Gastroesophageal sphincter (tissue), 4 donors: ENCODE results near the gene MTCL1. TPM values are rescaled to one million over a fixed set of nuclear protein-coding genes. Genes with fewer than 3 reads are reported as not detected.
A peak's percentile ranks its signal among the peaks of the same experiment; 100 is the strongest.

Source experiments
- ATAC-seq: fragments of 150-250 bp; one replicate; pipeline ENCODE4 v1.9.1; 2016; ENCODE audit warnings: mild to moderate bottlenecking, moderate library complexity
- H3K27ac ChIP-seq, 4 donors: fragments of 200-600 bp; sonication (generic) in 3 of 4; 1 replicate in 3 of 4; 2 replicates in 1 of 4; pipeline ENCODE4 v1.5.1; 2016 to 2019
- H3K27me3 ChIP-seq: fragments of 200-600 bp; sonication (generic); one replicate; pipeline ENCODE4 v1.5.1; 2019
- H3K36me3 ChIP-seq, 2 donors: fragments of 200-600 bp; sonication (generic); one replicate each; pipeline ENCODE4 v1.5.1; 2019; ENCODE audit warnings: control low read depth in 1 of 2
- H3K4me1 ChIP-seq, 3 donors: fragments of 200-600 bp; sonication (generic); 1 replicate in 2 of 3; 2 replicates in 1 of 3; pipeline ENCODE4 v1.5.1; 2016 to 2019; ENCODE audit warnings: control low read depth in 2 of 3
- H3K4me3 ChIP-seq, 2 donors: fragments of 200-600 bp; sonication (generic); one replicate each; pipeline ENCODE4 v1.5.1; 2019; ENCODE audit warnings: mild to moderate bottlenecking in 1 of 2, moderate library complexity in 1 of 2
- H3K9me3 ChIP-seq, 3 donors: fragments of 200-600 bp; sonication (generic); one replicate each; pipeline ENCODE4 v1.5.1; 2017 to 2019; ENCODE audit warnings: control low read depth in 2 of 3
- EP300 ChIP-seq: sonication (generic); formaldehyde crosslinking; IDR thresholded peaks from one replicate; pipeline ENCODE4 v1.6.1; 2017; ENCODE audit warnings: antibody characterized with exemption, mild to moderate bottlenecking
- POLR2A ChIP-seq, 2 donors: fragments of 450-650 bp; IDR thresholded peaks; one replicate each; pipeline ENCODE4 v1.6.1; 2017; ENCODE audit warnings: antibody characterized with exemption in 2 of 2, mild to moderate bottlenecking in 2 of 2, moderate library complexity in 1 of 2
- POLR2AphosphoS5 ChIP-seq: sonication (generic); formaldehyde crosslinking; IDR thresholded peaks from one replicate; pipeline ENCODE4 v1.6.1; 2017; ENCODE audit warnings: antibody characterized with exemption
- WGBS, 2 donors: methylation state at CpG; one replicate each; pipeline ENCODE4 v1.1.5; 2018; ENCODE audit warnings: low coverage in 1 of 2; 5-methylcytosine and 5-hydroxymethylcytosine counted together
- total RNA-seq, 4 donors: library from RNA; depleted of rRNA; stranded (reverse); fragments of >200 nt; gene quantifications; one replicate each; pipeline ENCODE4 v1.1.0, GENCODE V29; 2016
- TF ChIP-seq, protein P1 (sequence below), 4 experiments: fragments of 200-600 bp in 2 of 4; fragments of 450-650 bp in 2 of 4; sonication (generic) in 1 of 4; IDR thresholded peaks; one replicate each; pipeline ENCODE4 v1.5.1; 2017 to 2019; ENCODE audit warnings: antibody characterized with exemption in 4 of 4, mild to moderate bottlenecking in 2 of 4, moderate library complexity in 2 of 4

Gene MTCL1
- total RNA-seq, 4 donors from 2014 or later, result 35.0 to 68.0 (median 51.4) TPM

DNA sequence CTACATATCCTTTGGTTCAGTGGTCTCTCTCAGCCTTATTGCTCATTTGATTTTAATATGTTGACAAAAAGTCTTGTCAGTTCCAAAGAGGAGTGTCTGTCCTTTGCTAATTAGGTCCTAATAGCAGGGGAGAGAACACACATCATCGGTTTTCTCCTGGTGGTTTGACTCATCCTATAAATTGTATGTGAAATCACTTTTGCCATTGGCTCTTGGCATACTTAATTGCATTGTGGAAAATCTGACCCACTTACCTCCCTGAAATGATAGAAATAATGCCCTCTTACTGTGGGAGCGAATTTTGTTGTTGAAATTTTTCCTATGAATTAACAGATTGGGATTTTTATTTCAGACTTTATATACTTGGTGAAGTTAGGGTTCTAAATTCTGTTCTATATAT, 58.3 kb downstream of the MTCL1 start:
- 35 to 53% methylated on average over 2 of the region's 2 CpGs for WGBS, 2 donors
- TF ChIP-seq POLR2AphosphoS5 (no peak), EP300 (no peak), POLR2A (IDR thresholded peaks at IDR 0.05) (no peak)
- TF ChIP-seq, protein P1, sequence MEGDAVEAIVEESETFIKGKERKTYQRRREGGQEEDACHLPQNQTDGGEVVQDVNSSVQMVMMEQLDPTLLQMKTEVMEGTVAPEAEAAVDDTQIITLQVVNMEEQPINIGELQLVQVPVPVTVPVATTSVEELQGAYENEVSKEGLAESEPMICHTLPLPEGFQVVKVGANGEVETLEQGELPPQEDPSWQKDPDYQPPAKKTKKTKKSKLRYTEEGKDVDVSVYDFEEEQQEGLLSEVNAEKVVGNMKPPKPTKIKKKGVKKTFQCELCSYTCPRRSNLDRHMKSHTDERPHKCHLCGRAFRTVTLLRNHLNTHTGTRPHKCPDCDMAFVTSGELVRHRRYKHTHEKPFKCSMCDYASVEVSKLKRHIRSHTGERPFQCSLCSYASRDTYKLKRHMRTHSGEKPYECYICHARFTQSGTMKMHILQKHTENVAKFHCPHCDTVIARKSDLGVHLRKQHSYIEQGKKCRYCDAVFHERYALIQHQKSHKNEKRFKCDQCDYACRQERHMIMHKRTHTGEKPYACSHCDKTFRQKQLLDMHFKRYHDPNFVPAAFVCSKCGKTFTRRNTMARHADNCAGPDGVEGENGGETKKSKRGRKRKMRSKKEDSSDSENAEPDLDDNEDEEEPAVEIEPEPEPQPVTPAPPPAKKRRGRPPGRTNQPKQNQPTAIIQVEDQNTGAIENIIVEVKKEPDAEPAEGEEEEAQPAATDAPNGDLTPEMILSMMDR (IDR thresholded peaks at IDR 0.05), result no peak

DNA sequence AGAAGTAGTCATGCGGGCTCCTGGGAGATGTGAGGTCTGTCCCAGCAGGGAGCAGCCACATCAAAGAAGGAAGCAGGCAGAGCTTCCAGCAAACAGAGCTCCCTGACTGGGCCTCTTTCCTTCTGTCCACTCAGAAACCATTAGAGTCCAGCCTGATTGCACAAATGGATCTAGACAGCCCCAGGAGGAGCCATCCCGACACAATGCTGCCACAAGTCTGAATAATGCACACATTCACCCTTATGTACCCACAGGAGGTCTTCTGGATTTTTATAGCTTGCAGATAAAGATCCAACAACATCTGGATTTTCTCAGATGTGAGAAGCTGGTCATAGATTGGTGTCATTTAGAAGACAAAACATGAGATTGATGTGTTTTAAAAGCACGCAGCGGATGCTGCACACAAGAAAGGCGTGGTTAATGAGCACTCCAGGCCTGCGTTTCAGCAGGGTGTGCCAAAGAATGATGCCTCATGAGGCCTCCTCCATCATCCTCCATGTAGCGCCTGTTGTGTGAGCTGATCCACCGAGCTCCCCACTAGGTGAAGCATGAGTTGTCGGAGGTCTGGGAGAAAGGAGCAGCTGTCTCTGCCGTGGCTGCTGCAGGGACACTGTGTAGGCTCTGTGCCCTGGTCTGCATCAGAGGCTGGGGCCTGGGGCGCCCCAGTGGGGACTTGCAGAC, 60.6 kb downstream of the MTCL1 start:
- H3K36me3 ChIP-seq, result peaks cover 0 to 8% of the 10 kb centered on the region in 2 donors
- no peaks in the 10 kb centered on the region for H3K27me3 ChIP-seq
- H3K9me3 ChIP-seq, result no peaks in the 10 kb centered on the region
- TF ChIP-seq EP300, result no peak
- no peak for TF ChIP-seq POLR2AphosphoS5
- TF ChIP-seq, protein P1 (IDR thresholded peaks at IDR 0.05), result no peak
- TF ChIP-seq POLR2A (IDR thresholded peaks at IDR 0.05), result no peak
- 36 to 59% methylated on average over 5 to 10 of the region's 11 CpGs for WGBS, 2 donors
- ATAC-seq, result peak; percentile 36
- peaks cover 0 to 56% (median 8%) of the 10 kb centered on the region in 3 donors for H3K4me1 ChIP-seq
- no peak overlapping the region for H3K4me3 ChIP-seq
- H3K27ac ChIP-seq, result peak overlapping the region in 3 of 4 donors; percentile 56 to 71 (median 62)

More for the DNA sequence above, 58.3 kb downstream of the MTCL1 start:
- Histone ChIP-seq H3K27ac (peak overlapping the region in 1 of 4 donors; percentile 48), H3K4me3 (no peak overlapping the region), H3K9me3 (no peaks in the 10 kb centered on the region), H3K27me3 (no peaks in the 10 kb centered on the region), H3K36me3 (peaks cover 0 to 8% of the 10 kb centered on the region in 2 donors), H3K4me1 (peaks cover 0 to 39% (median 8%) of the 10 kb centered on the region in 3 donors)
- no peak for ATAC-seq

DNA sequence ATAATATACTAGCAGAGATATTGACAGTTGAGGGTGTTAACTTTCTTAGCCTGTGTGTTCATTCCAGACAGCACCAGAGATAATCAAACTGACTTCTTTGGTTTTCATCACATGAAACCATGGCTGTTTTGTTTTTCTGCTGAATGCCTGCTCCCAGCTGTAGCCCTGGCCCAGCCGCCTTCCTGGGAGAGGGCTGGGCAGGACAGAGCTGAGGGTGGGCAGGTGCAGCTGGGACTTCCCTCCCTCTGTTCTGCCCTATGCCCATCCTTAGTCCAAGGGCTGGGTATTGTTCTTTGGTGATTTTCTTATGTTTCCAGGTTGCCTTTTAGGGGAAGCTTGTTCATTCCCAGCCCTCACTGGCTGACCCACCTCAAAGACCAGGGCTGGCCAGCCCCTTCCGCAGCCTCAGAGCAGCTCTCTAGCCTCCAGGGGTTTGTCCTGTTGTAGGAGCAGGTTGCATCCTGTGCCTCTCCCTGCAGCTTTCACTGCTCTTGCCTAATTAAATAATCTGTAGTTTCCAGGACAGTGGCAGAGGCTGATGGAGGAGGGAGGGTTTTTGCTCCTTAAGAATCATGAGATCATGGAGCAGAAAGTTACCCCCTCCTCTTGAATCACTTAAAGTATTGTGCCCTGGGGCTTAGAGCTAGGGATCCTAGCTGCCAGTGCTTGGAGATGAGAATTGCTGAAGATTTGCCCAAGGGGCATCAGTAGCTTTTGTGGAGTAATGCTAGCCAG, 61.4 kb downstream of the MTCL1 start:
- H3K9me3 ChIP-seq, result no peaks in the 10 kb centered on the region
- H3K27me3 ChIP-seq, result no peaks in the 10 kb centered on the region
- H3K4me3 ChIP-seq, result no peak overlapping the region
- peaks cover 0 to 64% (median 8%) of the 10 kb centered on the region in 3 donors for H3K4me1 ChIP-seq
- H3K27ac ChIP-seq, result peak overlapping the region in 3 of 4 donors; percentile 56 to 71 (median 62)
- peaks cover 0 to 8% of the 10 kb centered on the region in 2 donors for H3K36me3 ChIP-seq
- WGBS, 2 donors, result 100% methylated on average over 1 of the region's 2 CpGs; no CpG with 5 or more reads in 1 of the 2 donors
- no peak for ATAC-seq
- TF ChIP-seq POLR2AphosphoS5, result no peak
- TF ChIP-seq, protein P1 (IDR thresholded peaks at IDR 0.05), result no peak
- no peak for TF ChIP-seq POLR2A (IDR thresholded peaks at IDR 0.05)
- no peak for TF ChIP-seq EP300

DNA sequence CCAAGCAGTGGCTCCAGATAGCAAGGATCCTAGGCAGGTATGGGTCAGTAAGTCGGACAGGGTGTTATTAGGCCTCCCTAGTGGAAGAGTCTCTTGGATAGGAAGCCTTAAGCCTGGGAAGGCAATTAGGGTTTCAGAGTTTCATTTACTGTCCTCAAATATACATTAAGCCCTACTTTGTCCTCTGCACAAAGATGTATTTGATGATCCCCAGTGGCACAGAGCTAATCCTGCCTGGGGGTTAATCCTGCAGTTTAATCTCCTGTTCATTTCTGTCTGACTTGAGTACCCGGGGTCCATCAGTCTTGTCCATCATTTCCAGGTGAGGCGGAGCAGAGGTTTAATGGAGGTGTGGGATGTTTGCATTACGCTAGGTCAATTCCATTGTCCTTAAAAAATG, 62.0 kb downstream of the MTCL1 start:
- Histone ChIP-seq H3K4me1 (peaks cover 0 to 70% (median 8%) of the 10 kb centered on the region in 3 donors), H3K27ac (peak overlapping the region in 3 of 4 donors; percentile 56 to 71 (median 62)), H3K4me3 (no peak overlapping the region), H3K27me3 (no peaks in the 10 kb centered on the region), H3K36me3 (peaks cover 0 to 5% of the 10 kb centered on the region in 2 donors), H3K9me3 (no peaks in the 10 kb centered on the region)
- TF ChIP-seq, protein P1 (IDR thresholded peaks at IDR 0.05), result no peak
- TF ChIP-seq POLR2AphosphoS5, result no peak
- no peak for TF ChIP-seq EP300
- TF ChIP-seq POLR2A (IDR thresholded peaks at IDR 0.05), result no peak
- WGBS, 2 donors, result 87 to 100% methylated on average over 1 to 3 of the region's 4 CpGs
- ATAC-seq, result no peak
